Cardiac fibroblast (primary cell): ENCODE results near the gene NSFL1C.

ENCODE experiments used
- DNase-seq, 2 donors: peaks; one replicate each; pipeline versions ENCODE4 v3.0.0 to v3.0.0-alpha.2; 2010; ENCODE audit warnings: low read depth in 2 of 2
- H3K4me3 ChIP-seq, 2 donors: replicated peaks in 1 of 2; 1 replicate in 1 of 2; 2 replicates in 1 of 2; pipeline ENCODE4 v1.5.1; 2011; ENCODE audit warnings: low read depth in 2 of 2, low read length in 2 of 2, mild to moderate bottlenecking in 2 of 2, moderate library complexity in 1 of 2
- CTCF ChIP-seq: IDR thresholded peaks from one replicate; pipeline ENCODE4 v1.5.1; 2011; ENCODE audit warnings: low read depth, mild to moderate bottlenecking, low read length, inconsistent platforms

NSFL1C gene

DNA sequence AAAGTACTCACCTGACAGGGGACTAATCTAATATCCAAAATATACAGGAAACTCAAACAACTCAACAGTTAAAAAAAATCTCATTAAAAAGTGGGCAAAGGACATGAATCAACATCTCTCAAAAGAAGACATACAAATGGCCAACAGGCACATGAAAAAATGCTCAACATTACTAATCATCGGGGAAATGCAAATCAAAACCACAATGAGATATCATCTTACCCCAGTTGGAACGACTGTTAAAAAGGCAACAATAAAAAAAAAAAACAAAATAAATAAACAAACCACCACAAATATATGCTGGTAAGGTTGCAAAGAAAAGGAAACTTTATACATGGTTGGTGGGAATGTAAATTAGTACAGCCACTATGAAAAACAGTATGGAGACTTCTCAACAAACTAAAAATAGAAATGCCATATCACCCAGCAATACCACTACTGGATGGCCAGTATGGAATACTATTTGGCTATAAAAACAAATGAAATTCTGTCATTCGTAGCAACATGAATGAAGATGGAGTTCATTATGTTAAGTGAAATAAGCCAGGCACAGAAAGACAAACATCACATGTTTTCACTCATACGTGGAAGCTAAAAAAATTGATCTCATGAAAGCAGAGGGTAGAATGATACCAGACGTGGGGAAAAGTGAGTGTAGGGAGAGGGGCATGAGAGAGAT is 17.9 kb upstream of the NSFL1C start:
- peak in 1 of 2 donors; percentile 41 for DNase-seq
- H3K4me3 ChIP-seq = no peak overlapping the region
- no peak for TF ChIP-seq CTCF

- TF ChIP-seq CTCF = no peak
- no peak for DNase-seq
- H3K4me3 ChIP-seq = no peak overlapping the region
Observed at GRCh38 chr20:1479831-1480595, 13.4 kb upstream of the NSFL1C start.

DNA sequence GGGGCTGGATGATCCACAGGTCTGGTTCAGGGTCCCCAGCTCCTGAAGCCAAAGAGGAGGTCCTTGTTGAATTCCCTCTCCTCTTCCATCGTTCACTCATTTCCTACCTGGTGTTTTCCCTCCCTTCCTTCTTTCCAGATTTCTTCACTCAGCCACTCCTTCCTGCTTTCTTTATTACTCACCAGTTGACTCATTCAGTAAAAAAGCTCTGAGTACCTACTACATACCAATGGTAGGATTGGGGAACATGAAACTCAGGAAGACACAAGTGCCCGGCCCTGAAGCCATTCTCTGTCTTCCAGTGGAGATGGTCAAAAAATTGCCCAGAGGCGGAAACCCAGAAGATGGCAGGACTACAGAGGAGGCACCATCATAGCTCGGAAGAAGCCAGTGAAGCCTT is 11.9 kb upstream of the NSFL1C start:
- TF ChIP-seq CTCF = no peak
- DNase-seq = peak in 1 of 2 donors; percentile 79
- H3K4me3 ChIP-seq = no peak overlapping the region

GRCh38 chr20:1477896-1478490 is 11.3 kb upstream of the NSFL1C start:
- no peak for DNase-seq
- TF ChIP-seq CTCF = no peak
- H3K4me3 ChIP-seq = no peak overlapping the region

GRCh38 chr20:1474817-1475603 is 8.4 kb upstream of the NSFL1C start:
- no peak for DNase-seq
- H3K4me3 ChIP-seq = no peak overlapping the region

More at GRCh38 chr20:1474817-1475603, 8.4 kb upstream of the NSFL1C start:
- peak; percentile 11 for TF ChIP-seq CTCF
